Vagina (tissue), 2 donors: ENCODE results near the gene CDK7. TPM values are rescaled to one million over a fixed set of nuclear protein-coding genes. Genes with fewer than 3 reads are reported as not detected.

ENCODE experiments used
- DNase-seq, 2 donors: peaks; one replicate each; pipeline ENCODE4 v3.0.0-alpha.2; 2017; ENCODE audit errors: extremely low spot score in 2 of 2
- H3K27ac ChIP-seq: fragments of 200-600 bp; sonication (generic); one replicate; pipeline ENCODE4 v1.5.1; 2019
- H3K27me3 ChIP-seq: fragments of 200-600 bp; sonication (generic); one replicate; pipeline ENCODE4 v1.5.1; 2019
- H3K36me3 ChIP-seq, 2 donors: fragments of 200-600 bp; sonication (generic); one replicate each; pipeline ENCODE4 v1.5.1; 2017 to 2019
- H3K4me1 ChIP-seq: fragments of 200-600 bp; sonication (generic); one replicate; pipeline ENCODE4 v1.5.1; 2019
- H3K4me3 ChIP-seq, 2 donors: fragments of 200-600 bp; sonication (generic); 1 replicate in 1 of 2; 2 replicates in 1 of 2; pipeline ENCODE4 v1.5.1; 2016 to 2019
- H3K9me3 ChIP-seq: fragments of 200-600 bp; sonication (generic); one replicate; pipeline ENCODE4 v1.5.1; 2019
- POLR2A ChIP-seq, 2 donors: fragments of 450-650 bp; IDR thresholded peaks; one replicate each; pipeline ENCODE4 v1.6.1; 2017; ENCODE audit warnings: antibody characterized with exemption in 2 of 2, mild to moderate bottlenecking in 2 of 2, moderate library complexity in 2 of 2
- POLR2AphosphoS5 ChIP-seq, 2 donors: sonication (generic); formaldehyde crosslinking; IDR thresholded peaks; one replicate each; pipeline ENCODE4 v1.9.0; 2017; ENCODE audit warnings: antibody characterized with exemption in 2 of 2, mild to moderate bottlenecking in 2 of 2, low read depth in 1 of 2; ENCODE audit not compliant: insufficient read depth in 1 of 2
- intact Hi-C: fragments of 100-400 bp; cut with DNase I; formaldehyde crosslinking; loops from one replicate; pipeline ENCODE4 v1.15.1; 2023
- total RNA-seq: library from RNA; depleted of rRNA; stranded (reverse); fragments of >200 nt; gene quantifications from one replicate; pipeline ENCODE4 v1.2.3, GENCODE V29; 2016
- TF ChIP-seq, protein P1 (sequence below), 3 experiments: fragments of 450-650 bp in 2 of 3; fragments of 200-600 bp in 1 of 3; sonication (generic) in 1 of 3; IDR thresholded peaks; one replicate each; pipeline ENCODE4 v1.5.1; 2017 to 2019; ENCODE audit warnings: antibody characterized with exemption in 3 of 3, mild to moderate bottlenecking in 2 of 3, moderate library complexity in 2 of 3

Gene CDK7
- total RNA-seq, 1 donor from 2014 or later, result 10.6 TPM

DNA sequence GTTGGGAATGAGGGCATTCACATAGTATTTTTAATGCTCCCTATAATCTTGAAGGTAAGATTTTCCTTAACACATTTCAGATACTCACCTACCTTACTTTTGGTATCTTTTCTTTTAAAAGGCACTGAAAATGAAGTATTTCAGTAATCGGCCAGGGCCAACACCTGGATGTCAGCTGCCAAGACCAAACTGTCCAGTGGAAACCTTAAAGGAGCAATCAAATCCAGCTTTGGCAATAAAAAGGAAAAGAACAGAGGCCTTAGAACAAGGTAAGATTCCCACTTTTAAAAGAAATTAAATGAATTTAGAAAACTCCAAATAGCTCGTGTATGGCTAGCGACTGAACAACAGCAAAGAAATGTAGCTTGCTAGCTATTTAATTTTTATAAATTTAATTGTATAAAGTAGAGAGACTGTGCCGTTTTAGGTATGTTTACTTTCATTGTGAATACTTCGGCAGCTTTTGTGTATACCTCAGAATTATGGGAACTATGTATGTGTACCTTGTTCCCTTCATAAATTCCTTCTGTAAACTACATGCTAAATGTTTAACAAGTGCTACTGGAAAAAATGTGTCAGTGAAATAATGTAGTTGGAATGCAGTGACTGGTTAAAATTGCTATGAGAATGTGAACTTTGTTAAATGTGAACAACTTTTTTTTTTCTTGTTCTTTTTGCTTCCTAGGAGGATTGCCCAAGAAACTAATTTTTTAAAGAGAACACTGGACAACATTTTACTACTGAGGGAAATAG lies 41.9 kb downstream of the CDK7 start:
- Histone ChIP-seq H3K27me3 (no peaks in the 10 kb centered on the region), H3K27ac (no peak overlapping the region), H3K4me3 (no peak overlapping the region), H3K9me3 (no peaks in the 10 kb centered on the region), H3K4me1 (no peaks in the 10 kb centered on the region), H3K36me3 (peaks cover 0 to 39% of the 10 kb centered on the region in 2 donors)
- DNase-seq, result no peak
- intact Hi-C loops, result no loop called here
- TF ChIP-seq, protein P1, sequence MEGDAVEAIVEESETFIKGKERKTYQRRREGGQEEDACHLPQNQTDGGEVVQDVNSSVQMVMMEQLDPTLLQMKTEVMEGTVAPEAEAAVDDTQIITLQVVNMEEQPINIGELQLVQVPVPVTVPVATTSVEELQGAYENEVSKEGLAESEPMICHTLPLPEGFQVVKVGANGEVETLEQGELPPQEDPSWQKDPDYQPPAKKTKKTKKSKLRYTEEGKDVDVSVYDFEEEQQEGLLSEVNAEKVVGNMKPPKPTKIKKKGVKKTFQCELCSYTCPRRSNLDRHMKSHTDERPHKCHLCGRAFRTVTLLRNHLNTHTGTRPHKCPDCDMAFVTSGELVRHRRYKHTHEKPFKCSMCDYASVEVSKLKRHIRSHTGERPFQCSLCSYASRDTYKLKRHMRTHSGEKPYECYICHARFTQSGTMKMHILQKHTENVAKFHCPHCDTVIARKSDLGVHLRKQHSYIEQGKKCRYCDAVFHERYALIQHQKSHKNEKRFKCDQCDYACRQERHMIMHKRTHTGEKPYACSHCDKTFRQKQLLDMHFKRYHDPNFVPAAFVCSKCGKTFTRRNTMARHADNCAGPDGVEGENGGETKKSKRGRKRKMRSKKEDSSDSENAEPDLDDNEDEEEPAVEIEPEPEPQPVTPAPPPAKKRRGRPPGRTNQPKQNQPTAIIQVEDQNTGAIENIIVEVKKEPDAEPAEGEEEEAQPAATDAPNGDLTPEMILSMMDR (IDR thresholded peaks at IDR 0.05), result no peak
- no peak for TF ChIP-seq POLR2A (IDR thresholded peaks at IDR 0.05)
- no peak for TF ChIP-seq POLR2AphosphoS5 (IDR thresholded peaks at IDR 0.05; ENCODE audit: insufficient read depth in 1 of 2, low read depth in 1 of 2)

GRCh38 chr5:69279517-69279916 lies 44.8 kb downstream of the CDK7 start:
- H3K36me3 ChIP-seq, result peaks cover 0 to 39% of the 10 kb centered on the region in 2 donors
- intact Hi-C loops, result no loop called here
- no peak overlapping the region for H3K4me3 ChIP-seq
- DNase-seq, result no peak
- no peak overlapping the region for H3K27ac ChIP-seq
- no peaks in the 10 kb centered on the region for H3K9me3 ChIP-seq
- H3K4me1 ChIP-seq, result no peaks in the 10 kb centered on the region
- H3K27me3 ChIP-seq, result no peaks in the 10 kb centered on the region
- TF ChIP-seq, protein P1 (IDR thresholded peaks at IDR 0.05), result no peak

GRCh38 chr5:69281114-69281513 lies 46.4 kb downstream of the CDK7 start:
- Histone ChIP-seq H3K27ac (no peak overlapping the region), H3K36me3 (peaks cover 0 to 41% of the 10 kb centered on the region in 2 donors), H3K4me1 (no peaks in the 10 kb centered on the region), H3K27me3 (no peaks in the 10 kb centered on the region), H3K9me3 (no peaks in the 10 kb centered on the region), H3K4me3 (no peak overlapping the region)
- TF ChIP-seq, protein P1 (IDR thresholded peaks at IDR 0.05), result no peak
- TF ChIP-seq POLR2A (IDR thresholded peaks at IDR 0.05) (no peak), POLR2AphosphoS5 (IDR thresholded peaks at IDR 0.05; ENCODE audit: insufficient read depth in 1 of 2, low read depth in 1 of 2) (no peak)
- no peak for DNase-seq
- intact Hi-C loops, result no loop called here

DNA sequence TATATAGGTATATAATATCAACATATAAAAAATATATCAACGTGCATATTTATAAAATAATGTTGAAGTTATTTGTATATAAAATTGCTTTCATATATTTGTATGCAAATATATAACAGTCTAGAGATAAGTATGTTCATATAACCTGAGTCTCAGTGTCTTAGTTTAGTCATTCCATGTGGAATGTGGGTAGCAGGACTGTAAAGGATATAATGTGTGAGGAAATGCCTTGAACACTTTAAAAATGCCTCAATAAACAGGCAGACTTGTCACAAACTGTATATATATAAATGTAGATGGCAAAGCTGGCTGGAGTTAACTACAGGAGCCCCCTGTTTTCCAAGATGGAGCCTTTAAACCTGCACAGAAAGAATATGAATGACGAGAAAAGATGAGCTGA lies 49.5 kb downstream of the CDK7 start:
- intact Hi-C loops, result no loop called here
- Histone ChIP-seq H3K9me3 (no peaks in the 10 kb centered on the region), H3K36me3 (peaks cover 0 to 25% of the 10 kb centered on the region in 2 donors), H3K4me3 (no peak overlapping the region), H3K27me3 (no peaks in the 10 kb centered on the region), H3K27ac (no peak overlapping the region), H3K4me1 (no peaks in the 10 kb centered on the region)
- DNase-seq, result no peak
- TF ChIP-seq, protein P1 (IDR thresholded peaks at IDR 0.05), result no peak
- no peak for TF ChIP-seq POLR2AphosphoS5 (IDR thresholded peaks at IDR 0.05; ENCODE audit: insufficient read depth in 1 of 2, low read depth in 1 of 2)
- TF ChIP-seq POLR2A (IDR thresholded peaks at IDR 0.05), result no peak

DNA sequence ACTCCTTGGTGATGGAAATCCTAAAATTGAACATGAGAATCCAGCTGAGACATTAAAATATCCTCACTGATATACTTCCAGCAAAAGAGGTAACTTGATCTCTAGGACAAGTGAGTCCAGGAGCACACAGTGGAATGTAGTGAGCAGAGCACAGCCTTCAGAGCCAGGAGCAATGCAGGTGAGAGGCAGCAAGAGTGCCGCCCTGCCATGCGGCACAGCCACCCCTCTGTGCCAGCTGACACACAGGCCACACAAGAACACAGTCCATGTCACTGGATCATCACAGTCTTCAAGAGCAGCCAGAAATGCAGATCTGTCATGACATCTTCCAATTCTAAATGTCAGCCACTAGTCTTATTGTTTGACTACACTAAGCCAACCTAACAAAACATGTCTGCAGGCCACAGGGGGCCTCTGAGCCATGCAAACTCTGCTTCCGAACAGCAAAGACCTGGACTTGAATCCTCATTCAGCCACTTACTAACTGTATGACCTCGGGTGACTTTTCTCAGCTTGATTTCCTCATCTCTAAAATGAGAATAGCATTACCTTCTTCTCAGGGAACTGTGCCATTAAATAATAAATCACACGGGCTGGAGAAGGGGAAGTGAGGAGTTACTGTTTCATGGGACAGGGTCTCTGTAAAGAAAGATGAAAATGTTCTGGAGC lies 50.9 kb downstream of the CDK7 start:
- no peaks in the 10 kb centered on the region for H3K27me3 ChIP-seq
- H3K9me3 ChIP-seq, result no peaks in the 10 kb centered on the region
- H3K36me3 ChIP-seq, result peaks cover 0 to 17% of the 10 kb centered on the region in 2 donors
- H3K27ac ChIP-seq, result no peak overlapping the region
- TF ChIP-seq POLR2AphosphoS5 (IDR thresholded peaks at IDR 0.05; ENCODE audit: insufficient read depth in 1 of 2, low read depth in 1 of 2) (no peak), POLR2A (IDR thresholded peaks at IDR 0.05) (no peak)
- TF ChIP-seq, protein P1 (IDR thresholded peaks at IDR 0.05), result no peak
- no peak overlapping the region for H3K4me3 ChIP-seq
- H3K4me1 ChIP-seq, result no peaks in the 10 kb centered on the region
- intact Hi-C loops, result no loop called here
- DNase-seq, result no peak
